GM19397 (cell line): ENCODE measurements around the gene ZNF345.

Source experiments
- ATAC-seq: cut with Tn5 transposase; IDR thresholded peaks from one replicate; pipeline ENCODE4 v1.9.1; 2021; ENCODE audit warnings: mild to moderate bottlenecking, moderate library complexity; ENCODE audit not compliant: unreplicated experiment

The ZNF345 gene

GRCh38 chr19:36916991-36917390, 66.3 kb downstream of the ZNF345 start:
- ATAC-seq: no peak

GRCh38 chr19:36918090-36918489, 67.4 kb downstream of the ZNF345 start:
- no peak for ATAC-seq
